ENCODE data around the gene SMG7.

The SMG7 gene

GRCh38 chr1:183449223-183449770 lies 23.0 kb upstream of the SMG7 start:
- Histone ChIP-seq H3K27me3 (replicated peaks; ENCODE audit: control insufficient read depth, insufficient read depth, low read length) (no peaks in the 10 kb centered on the region), H3K4me3 (replicated peaks; ENCODE audit: low read depth, low read length) (no peak overlapping the region), H3K36me3 (ENCODE audit: control insufficient read depth, insufficient read depth, low read length) (no peaks in the 10 kb centered on the region)
- no peak for TF ChIP-seq CTCF (IDR thresholded peaks at IDR 0.05; ENCODE audit: insufficient read depth, low read length, poor library complexity, severe bottlenecking)
- no peak for DNase-seq (ENCODE audit: extremely low read depth, insufficient read length)

- no peak overlapping the region for H3K4me3 ChIP-seq (replicated peaks; ENCODE audit: low read depth, low read length)
- H3K27me3 ChIP-seq (replicated peaks; ENCODE audit: control insufficient read depth, insufficient read depth, low read length): no peaks in the 10 kb centered on the region
- H3K36me3 ChIP-seq (ENCODE audit: control insufficient read depth, insufficient read depth, low read length): no peaks in the 10 kb centered on the region
- no peak for DNase-seq (ENCODE audit: extremely low read depth, insufficient read length)
- no peak for TF ChIP-seq CTCF (IDR thresholded peaks at IDR 0.05; ENCODE audit: insufficient read depth, low read length, poor library complexity, severe bottlenecking)
These were observed 22.2 kb upstream of the SMG7 start for GRCh38 chr1:183450093-183450492.

- DNase-seq (ENCODE audit: extremely low read depth, insufficient read length): no peak
- Histone ChIP-seq H3K4me3 (replicated peaks; ENCODE audit: low read depth, low read length) (no peak overlapping the region), H3K36me3 (ENCODE audit: control insufficient read depth, insufficient read depth, low read length) (no peaks in the 10 kb centered on the region), H3K27me3 (replicated peaks; ENCODE audit: control insufficient read depth, insufficient read depth, low read length) (no peaks in the 10 kb centered on the region)
- no peak for TF ChIP-seq CTCF (IDR thresholded peaks at IDR 0.05; ENCODE audit: insufficient read depth, low read length, poor library complexity, severe bottlenecking)
These were observed 17.9 kb upstream of the SMG7 start for GRCh38 chr1:183454377-183454776.

GRCh38 chr1:183456826-183457225 lies 15.5 kb upstream of the SMG7 start:
- DNase-seq (ENCODE audit: extremely low read depth, insufficient read length): no peak
- Histone ChIP-seq H3K36me3 (ENCODE audit: control insufficient read depth, insufficient read depth, low read length) (no peaks in the 10 kb centered on the region), H3K27me3 (replicated peaks; ENCODE audit: control insufficient read depth, insufficient read depth, low read length) (no peaks in the 10 kb centered on the region), H3K4me3 (replicated peaks; ENCODE audit: low read depth, low read length) (no peak overlapping the region)
- TF ChIP-seq CTCF (IDR thresholded peaks at IDR 0.05; ENCODE audit: insufficient read depth, low read length, poor library complexity, severe bottlenecking): no peak

- Histone ChIP-seq H3K27me3 (replicated peaks; ENCODE audit: control insufficient read depth, insufficient read depth, low read length) (no peaks in the 10 kb centered on the region), H3K4me3 (replicated peaks; ENCODE audit: low read depth, low read length) (no peak overlapping the region), H3K36me3 (ENCODE audit: control insufficient read depth, insufficient read depth, low read length) (no peaks in the 10 kb centered on the region)
- TF ChIP-seq CTCF (IDR thresholded peaks at IDR 0.05; ENCODE audit: insufficient read depth, low read length, poor library complexity, severe bottlenecking): no peak
- no peak for DNase-seq (ENCODE audit: extremely low read depth, insufficient read length)
These were observed 14.8 kb upstream of the SMG7 start for GRCh38 chr1:183457449-183457848.

- no peaks in the 10 kb centered on the region for H3K27me3 ChIP-seq (replicated peaks; ENCODE audit: control insufficient read depth, insufficient read depth, low read length)
- H3K36me3 ChIP-seq (ENCODE audit: control insufficient read depth, insufficient read depth, low read length): no peaks in the 10 kb centered on the region
- no peak overlapping the region for H3K4me3 ChIP-seq (replicated peaks; ENCODE audit: low read depth, low read length)
- no peak for DNase-seq (ENCODE audit: extremely low read depth, insufficient read length)
- TF ChIP-seq CTCF (IDR thresholded peaks at IDR 0.05; ENCODE audit: insufficient read depth, low read length, poor library complexity, severe bottlenecking): no peak
These were observed 11.7 kb upstream of the SMG7 start for GRCh38 chr1:183460596-183460995.
